ENCODE measurements around the gene ZMYM3.

- TF ChIP-seq, protein P1, sequence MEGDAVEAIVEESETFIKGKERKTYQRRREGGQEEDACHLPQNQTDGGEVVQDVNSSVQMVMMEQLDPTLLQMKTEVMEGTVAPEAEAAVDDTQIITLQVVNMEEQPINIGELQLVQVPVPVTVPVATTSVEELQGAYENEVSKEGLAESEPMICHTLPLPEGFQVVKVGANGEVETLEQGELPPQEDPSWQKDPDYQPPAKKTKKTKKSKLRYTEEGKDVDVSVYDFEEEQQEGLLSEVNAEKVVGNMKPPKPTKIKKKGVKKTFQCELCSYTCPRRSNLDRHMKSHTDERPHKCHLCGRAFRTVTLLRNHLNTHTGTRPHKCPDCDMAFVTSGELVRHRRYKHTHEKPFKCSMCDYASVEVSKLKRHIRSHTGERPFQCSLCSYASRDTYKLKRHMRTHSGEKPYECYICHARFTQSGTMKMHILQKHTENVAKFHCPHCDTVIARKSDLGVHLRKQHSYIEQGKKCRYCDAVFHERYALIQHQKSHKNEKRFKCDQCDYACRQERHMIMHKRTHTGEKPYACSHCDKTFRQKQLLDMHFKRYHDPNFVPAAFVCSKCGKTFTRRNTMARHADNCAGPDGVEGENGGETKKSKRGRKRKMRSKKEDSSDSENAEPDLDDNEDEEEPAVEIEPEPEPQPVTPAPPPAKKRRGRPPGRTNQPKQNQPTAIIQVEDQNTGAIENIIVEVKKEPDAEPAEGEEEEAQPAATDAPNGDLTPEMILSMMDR (IDR thresholded peaks at IDR 0.05) = no peak
- no peak for TF ChIP-seq POLR2A (IDR thresholded peaks at IDR 0.05)
Observed at GRCh38 chrX:71191248-71191647, 62.7 kb downstream of the ZMYM3 start.

All from testis (tissue), 2 donors.